ENCODE measurements around the gene GFPT1. TPM values are rescaled to one million over a fixed set of nuclear protein-coding genes. Genes with fewer than 3 reads are reported as not detected.

Gene GFPT1
- polyA plus RNA-seq, 3 donors, result 3.6 to 4.5 (median 3.7) TPM

DNA sequence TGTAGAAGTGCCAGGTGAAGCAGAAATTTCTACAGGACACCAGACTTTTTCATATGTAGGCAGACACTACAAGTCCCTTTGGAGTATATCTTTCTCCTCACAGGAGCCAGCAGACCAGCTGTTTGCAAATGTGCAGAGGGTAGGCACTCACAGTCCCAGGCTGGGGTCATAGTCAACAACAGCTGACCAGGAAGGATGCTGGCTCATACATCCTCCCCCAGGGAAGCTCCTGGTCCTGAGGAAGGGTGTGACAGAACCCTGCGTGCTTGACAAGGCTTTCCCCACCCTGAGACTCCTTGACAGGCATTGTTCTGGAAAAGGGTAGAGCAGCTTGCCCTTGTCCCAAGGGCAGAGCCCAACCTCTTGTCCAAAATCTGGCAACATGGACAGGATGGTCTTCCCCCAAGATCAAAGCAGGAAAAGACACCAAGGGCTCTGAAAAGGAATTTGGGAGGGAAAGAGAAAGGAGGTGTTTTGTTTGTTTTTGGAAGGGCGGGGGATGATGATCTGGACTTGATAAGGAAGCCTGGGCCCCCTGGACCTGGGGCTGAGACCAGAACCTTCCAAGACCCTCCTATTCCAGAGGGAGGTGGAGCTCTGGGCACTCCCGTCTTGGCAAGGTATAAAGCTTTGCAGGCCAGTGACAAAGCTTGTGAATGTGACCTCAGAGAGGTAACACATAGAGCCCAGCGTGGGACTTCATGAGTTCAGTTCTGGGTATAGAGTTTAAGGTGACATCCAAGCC lies 87.1 kb downstream of the GFPT1 start:
- Histone ChIP-seq H2AFZ (ENCODE audit: insufficient read depth, low read depth, low read length, poor library complexity, severe bottlenecking) (no peak overlapping the region), H3K79me2 (ENCODE audit: insufficient read depth, low read length) (no peaks in the 10 kb centered on the region), H3K36me3 (replicated peaks in 1 of 2; ENCODE audit: control insufficient read depth in 1 of 2, insufficient read depth in 2 of 2, low read length in 2 of 2) (no peaks in the 10 kb centered on the region), H3K4me2 (replicated peaks; ENCODE audit: extremely low read depth, low read length, poor library complexity, severe bottlenecking) (no peak overlapping the region), H3K9ac (ENCODE audit: insufficient read depth, low read length, poor library complexity, severe bottlenecking) (no peak overlapping the region), H3K27ac (ENCODE audit: low read depth in 1 of 2, low read length in 2 of 2) (no peak overlapping the region), H4K20me1 (ENCODE audit: insufficient read depth, low read length) (no peaks in the 10 kb centered on the region), H3K9me3 (replicated peaks in 1 of 2; ENCODE audit: control insufficient read depth in 1 of 2, insufficient read depth in 1 of 2, low read length in 2 of 2) (peaks cover 5 to 7% of the 10 kb centered on the region in 2 donors), H3K27me3 (ENCODE audit: control insufficient read depth in 2 of 2, insufficient read depth in 2 of 2, low read length in 2 of 2) (peaks cover 0 to 10% of the 10 kb centered on the region in 2 donors), H3K4me1 (ENCODE audit: control insufficient read depth in 1 of 2, insufficient read depth in 2 of 2, low read length in 2 of 2) (peaks cover 12 to 13% of the 10 kb centered on the region in 2 donors), H3K4me3 (replicated peaks in 1 of 3; ENCODE audit: low read depth in 2 of 3, low read length in 3 of 3) (no peak overlapping the region)
- DNase-seq, result no peak
- H3K27me3 Mint-ChIP-seq (ENCODE audit: low read depth in 3 of 3), result peaks cover 8 to 12% (median 10%) of the 10 kb centered on the region in 3 donors
- intact Hi-C loops (cut with micrococcal nuclease), result no loop called here
- peaks cover 3 to 5% of the 10 kb centered on the region in 2 donors for H3K36me3 Mint-ChIP-seq
- TF ChIP-seq, protein P1, sequence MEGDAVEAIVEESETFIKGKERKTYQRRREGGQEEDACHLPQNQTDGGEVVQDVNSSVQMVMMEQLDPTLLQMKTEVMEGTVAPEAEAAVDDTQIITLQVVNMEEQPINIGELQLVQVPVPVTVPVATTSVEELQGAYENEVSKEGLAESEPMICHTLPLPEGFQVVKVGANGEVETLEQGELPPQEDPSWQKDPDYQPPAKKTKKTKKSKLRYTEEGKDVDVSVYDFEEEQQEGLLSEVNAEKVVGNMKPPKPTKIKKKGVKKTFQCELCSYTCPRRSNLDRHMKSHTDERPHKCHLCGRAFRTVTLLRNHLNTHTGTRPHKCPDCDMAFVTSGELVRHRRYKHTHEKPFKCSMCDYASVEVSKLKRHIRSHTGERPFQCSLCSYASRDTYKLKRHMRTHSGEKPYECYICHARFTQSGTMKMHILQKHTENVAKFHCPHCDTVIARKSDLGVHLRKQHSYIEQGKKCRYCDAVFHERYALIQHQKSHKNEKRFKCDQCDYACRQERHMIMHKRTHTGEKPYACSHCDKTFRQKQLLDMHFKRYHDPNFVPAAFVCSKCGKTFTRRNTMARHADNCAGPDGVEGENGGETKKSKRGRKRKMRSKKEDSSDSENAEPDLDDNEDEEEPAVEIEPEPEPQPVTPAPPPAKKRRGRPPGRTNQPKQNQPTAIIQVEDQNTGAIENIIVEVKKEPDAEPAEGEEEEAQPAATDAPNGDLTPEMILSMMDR (IDR thresholded peaks at IDR 0.05), result no peak
- H3K9me3 Mint-ChIP-seq, result peaks cover 3 to 10% (median 8%) of the 10 kb centered on the region in 7 donors
- peaks cover 27% of the 10 kb centered on the region for H3K4me1 Mint-ChIP-seq
- H3K27ac Mint-ChIP-seq, result no peak overlapping the region
- WGBS (ENCODE audit: insufficient coverage), result 0% methylated on average over 2 of the region's 4 CpGs
- H3K4me3 Mint-ChIP-seq, result no peak overlapping the region

DNA sequence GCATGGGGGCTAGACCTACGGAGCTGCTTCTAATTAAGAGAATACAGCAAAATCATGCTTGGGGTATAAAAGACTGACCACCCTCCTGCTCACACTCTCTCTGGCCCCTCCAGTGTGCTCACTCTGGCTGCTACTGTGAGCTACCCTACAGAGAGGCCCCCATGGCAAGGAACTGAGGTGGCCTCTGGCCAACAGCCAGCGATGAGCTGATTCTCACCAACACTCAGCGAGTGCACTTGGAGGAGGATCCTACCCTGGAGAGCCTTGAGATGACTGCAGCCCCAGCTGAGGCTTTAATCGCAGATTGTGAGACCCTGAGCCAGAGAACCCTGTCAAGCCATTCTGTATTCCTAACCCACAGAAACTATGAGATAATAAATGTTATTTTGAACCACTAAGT lies 88.2 kb downstream of the GFPT1 start:
- 100% methylated on average over 1 of the region's 4 CpGs for WGBS (ENCODE audit: insufficient coverage)
- H4K20me1 ChIP-seq (ENCODE audit: insufficient read depth, low read length), result no peaks in the 10 kb centered on the region
- peaks cover 0 to under 1% of the 10 kb centered on the region in 2 donors for H3K27me3 ChIP-seq (ENCODE audit: control insufficient read depth in 2 of 2, insufficient read depth in 2 of 2, low read length in 2 of 2)
- no peak overlapping the region for H3K4me3 Mint-ChIP-seq
- peaks cover 2% of the 10 kb centered on the region in 2 donors for H3K9me3 ChIP-seq (replicated peaks in 1 of 2; ENCODE audit: control insufficient read depth in 1 of 2, insufficient read depth in 1 of 2, low read length in 2 of 2)
- H3K27ac Mint-ChIP-seq, result no peak overlapping the region
- no peak overlapping the region for H3K27ac ChIP-seq (ENCODE audit: low read depth in 1 of 2, low read length in 2 of 2)
- H3K4me1 ChIP-seq (ENCODE audit: control insufficient read depth in 1 of 2, insufficient read depth in 2 of 2, low read length in 2 of 2), result peaks cover 12 to 13% of the 10 kb centered on the region in 2 donors
- H3K9me3 Mint-ChIP-seq, result peaks cover 0 to 4% (median 2%) of the 10 kb centered on the region in 7 donors
- peaks cover 27% of the 10 kb centered on the region for H3K4me1 Mint-ChIP-seq
- intact Hi-C loops (cut with micrococcal nuclease), result no loop called here
- H3K36me3 Mint-ChIP-seq, result no peaks in the 10 kb centered on the region
- no peaks in the 10 kb centered on the region for H3K36me3 ChIP-seq (replicated peaks in 1 of 2; ENCODE audit: control insufficient read depth in 1 of 2, insufficient read depth in 2 of 2, low read length in 2 of 2)
- peaks cover 1 to 3% (median 3%) of the 10 kb centered on the region in 3 donors for H3K27me3 Mint-ChIP-seq (ENCODE audit: low read depth in 3 of 3)
- no peak overlapping the region for H3K9ac ChIP-seq (ENCODE audit: insufficient read depth, low read length, poor library complexity, severe bottlenecking)
- no peak overlapping the region for H2AFZ ChIP-seq (ENCODE audit: insufficient read depth, low read depth, low read length, poor library complexity, severe bottlenecking)
- H3K79me2 ChIP-seq (ENCODE audit: insufficient read depth, low read length), result no peaks in the 10 kb centered on the region
- no peak overlapping the region for H3K4me3 ChIP-seq (replicated peaks in 1 of 3; ENCODE audit: low read depth in 2 of 3, low read length in 3 of 3)
- TF ChIP-seq, protein P1 (IDR thresholded peaks at IDR 0.05), result no peak
- no peak overlapping the region for H3K4me2 ChIP-seq (replicated peaks; ENCODE audit: extremely low read depth, low read length, poor library complexity, severe bottlenecking)
- no peak for DNase-seq
